Naive thymus-derived CD8-positive, alpha-beta T cell (primary cell): ENCODE data around the gene SGCB. TPM values are rescaled to one million over a fixed set of nuclear protein-coding genes. Genes with fewer than 3 reads are reported as not detected.

ENCODE experiments used
- polyA plus RNA-seq, 3 donors: library from polyadenylated mRNA; unstranded; fragments of 300-500 nt; fragmentation: Illumina TruSeq; gene quantifications; one replicate each; pipeline ENCODE4 v1.2.3, GENCODE V29; 2021
- total RNA-seq, 8 experiments: library from RNA in 2 of 8; stranded (reverse) in 2 of 8; gene quantifications; one replicate each; pipeline ENCODE4 v1.2.3 and lab custom pipeline; 2021 to 2026

The SGCB gene
- total and polyA plus RNA-seq, 5 experiments from 2014 or later: 3.5 to 7.3 (median 6.4) TPM

Other genes with a start within 250 kb of the SGCB start
- 10 to 100 TPM; 57.5 to 58.4 TPM for gene DCUN1D4, start 195.1 kb downstream of the SGCB start, total RNA-seq
- 10 to 100 TPM; 14.5 to 16.0 (median 15.9) TPM for gene DCUN1D4, start 195.1 kb downstream of the SGCB start, polyA plus RNA-seq
- gene LRRC66, start 17.9 kb downstream of the SGCB start, total RNA-seq: under 1 TPM; 0.33 to 0.42 TPM
- gene LRRC66, start 17.9 kb downstream of the SGCB start, polyA plus RNA-seq: under 1 TPM in 1 of 3 donors, not detected in 2; 0.08 TPM
- gene SPATA18, start 13.0 kb upstream of the SGCB start, total RNA-seq: under 1 TPM in 1 of 2 experiments, not detected in 1; 0.44 TPM
- not detected for gene SPATA18, start 13.0 kb upstream of the SGCB start, polyA plus RNA-seq